ENCODE results near the gene RARB.

The RARB gene

GRCh38 chr3:25458420-25458814 is 30.4 kb downstream of the RARB start (continued):
- no peak for TF ChIP-seq CSRNP3 (CRISPR knock-in tag; IDR thresholded peaks at IDR 0.05)
- no peak for TF ChIP-seq ZFP30 (CRISPR knock-in tag; IDR thresholded peaks at IDR 0.05)
- TF ChIP-seq RARB (CRISPR knock-in tag; IDR thresholded peaks at IDR 0.05), result no peak
- peak; percentile 66; the same call in 1 of the 2 replicates for TF ChIP-seq TCF4 (CRISPR knock-in tag; IDR thresholded peaks at IDR 0.05; ENCODE audit: borderline replicate concordance)
- no peak for TF ChIP-seq SNAI2 (CRISPR knock-in tag; IDR thresholded peaks at IDR 0.05)

GRCh38 chr3:25460751-25461150 is 32.7 kb downstream of the RARB start:
- ATAC-seq, result no peak
- TF ChIP-seq ZC3H10 (CRISPR knock-in tag; IDR thresholded peaks at IDR 0.05) (no peak), BACH2 (CRISPR knock-in tag; IDR thresholded peaks at IDR 0.05; ENCODE audit: borderline replicate concordance) (no peak)

GRCh38 chr3:25461946-25462345 is 33.9 kb downstream of the RARB start:
- ATAC-seq, result peak; percentile 23; the same call in 1 of the 3 replicates
- no peak for TF ChIP-seq CSRNP3 (CRISPR knock-in tag; IDR thresholded peaks at IDR 0.05)

GRCh38 chr3:25462495-25462894 is 34.4 kb downstream of the RARB start:
- TF ChIP-seq ZFP3 (CRISPR knock-in tag; IDR thresholded peaks at IDR 0.05) (no peak), TSHZ2 (CRISPR knock-in tag; IDR thresholded peaks at IDR 0.05) (no peak), ZNF8 (CRISPR knock-in tag; IDR thresholded peaks at IDR 0.05) (no peak)
- ATAC-seq, result no peak

- no peak for ATAC-seq
- TF ChIP-seq ZNF565 (CRISPR knock-in tag; conservative IDR thresholded peaks at IDR 0.05; ENCODE audit: low read depth) (no peak), POU6F1 (CRISPR knock-in tag; IDR thresholded peaks at IDR 0.05; ENCODE audit: borderline replicate concordance, low read depth) (no peak), CREB5 (CRISPR knock-in tag; IDR thresholded peaks at IDR 0.05; ENCODE audit: low read depth) (no peak), PATZ1 (CRISPR knock-in tag; IDR thresholded peaks at IDR 0.05; ENCODE audit: borderline replicate concordance) (no peak), PPARA (CRISPR knock-in tag; IDR thresholded peaks at IDR 0.05; ENCODE audit: borderline replicate concordance) (no peak), BACH2 (CRISPR knock-in tag; IDR thresholded peaks at IDR 0.05; ENCODE audit: borderline replicate concordance) (no peak), OSR1 (CRISPR knock-in tag; IDR thresholded peaks at IDR 0.05) (no peak), TOX (CRISPR knock-in tag; IDR thresholded peaks at IDR 0.05; ENCODE audit: borderline replicate concordance) (no peak), ESRRG (CRISPR knock-in tag; IDR thresholded peaks at IDR 0.05) (no peak), TCF4 (CRISPR knock-in tag; IDR thresholded peaks at IDR 0.05; ENCODE audit: borderline replicate concordance) (no peak), ISL1 (CRISPR knock-in tag; IDR thresholded peaks at IDR 0.05) (no peak), ZFP30 (CRISPR knock-in tag; IDR thresholded peaks at IDR 0.05) (no peak), ZNF70 (CRISPR knock-in tag; IDR thresholded peaks at IDR 0.05) (no peak), RARB (CRISPR knock-in tag; IDR thresholded peaks at IDR 0.05) (no peak)
Measured at GRCh38 chr3:25463836-25464418, 35.9 kb downstream of the RARB start.

Measured in SK-N-SH treated with all-trans-retinoic acid at 6 μM for 48 hours (cell line).